ENCODE results near the gene C9. TPM values are rescaled to one million over a fixed set of nuclear protein-coding genes. Genes with fewer than 3 reads are reported as not detected.

Gene C9
- polyA plus RNA-seq, 2 of the 4 experiments (the other 2 are of a cell fraction), result 0.03 TPM; not detected in 1

DNA sequence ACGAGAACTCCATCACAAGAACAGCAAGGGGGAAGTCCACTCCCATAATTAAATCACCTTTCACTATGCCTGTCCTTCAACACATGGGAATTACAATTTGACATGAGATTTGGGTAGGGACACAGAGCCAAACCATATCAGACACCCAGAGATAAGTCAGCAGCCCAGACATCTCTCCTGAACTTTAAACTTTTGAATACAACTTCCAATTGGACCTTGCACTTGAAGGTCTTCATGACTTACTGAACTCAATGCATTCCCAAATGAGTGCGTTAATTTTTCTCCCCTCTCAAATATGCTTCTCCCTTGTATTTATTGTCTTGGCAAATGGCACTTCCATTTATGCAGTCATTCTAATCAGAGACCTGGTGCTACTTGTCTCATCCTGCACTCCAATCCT lies 12.1 kb downstream of the C9 start:
- TF ChIP-seq CBX8 (IDR thresholded peaks at IDR 0.05) (no peak), SREBF2 (IDR thresholded peaks at IDR 0.05) (no peak), CEBPB (IDR thresholded peaks at IDR 0.05) (no peak), TP53 (CRISPR knock-in tag; IDR thresholded peaks at IDR 0.05) (no peak), NR3C1 (IDR thresholded peaks at IDR 0.05) (no peak)
- TF ChIP-seq, protein P1, sequence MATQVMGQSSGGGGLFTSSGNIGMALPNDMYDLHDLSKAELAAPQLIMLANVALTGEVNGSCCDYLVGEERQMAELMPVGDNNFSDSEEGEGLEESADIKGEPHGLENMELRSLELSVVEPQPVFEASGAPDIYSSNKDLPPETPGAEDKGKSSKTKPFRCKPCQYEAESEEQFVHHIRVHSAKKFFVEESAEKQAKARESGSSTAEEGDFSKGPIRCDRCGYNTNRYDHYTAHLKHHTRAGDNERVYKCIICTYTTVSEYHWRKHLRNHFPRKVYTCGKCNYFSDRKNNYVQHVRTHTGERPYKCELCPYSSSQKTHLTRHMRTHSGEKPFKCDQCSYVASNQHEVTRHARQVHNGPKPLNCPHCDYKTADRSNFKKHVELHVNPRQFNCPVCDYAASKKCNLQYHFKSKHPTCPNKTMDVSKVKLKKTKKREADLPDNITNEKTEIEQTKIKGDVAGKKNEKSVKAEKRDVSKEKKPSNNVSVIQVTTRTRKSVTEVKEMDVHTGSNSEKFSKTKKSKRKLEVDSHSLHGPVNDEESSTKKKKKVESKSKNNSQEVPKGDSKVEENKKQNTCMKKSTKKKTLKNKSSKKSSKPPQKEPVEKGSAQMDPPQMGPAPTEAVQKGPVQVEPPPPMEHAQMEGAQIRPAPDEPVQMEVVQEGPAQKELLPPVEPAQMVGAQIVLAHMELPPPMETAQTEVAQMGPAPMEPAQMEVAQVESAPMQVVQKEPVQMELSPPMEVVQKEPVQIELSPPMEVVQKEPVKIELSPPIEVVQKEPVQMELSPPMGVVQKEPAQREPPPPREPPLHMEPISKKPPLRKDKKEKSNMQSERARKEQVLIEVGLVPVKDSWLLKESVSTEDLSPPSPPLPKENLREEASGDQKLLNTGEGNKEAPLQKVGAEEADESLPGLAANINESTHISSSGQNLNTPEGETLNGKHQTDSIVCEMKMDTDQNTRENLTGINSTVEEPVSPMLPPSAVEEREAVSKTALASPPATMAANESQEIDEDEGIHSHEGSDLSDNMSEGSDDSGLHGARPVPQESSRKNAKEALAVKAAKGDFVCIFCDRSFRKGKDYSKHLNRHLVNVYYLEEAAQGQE (IDR thresholded peaks at IDR 0.05), result no peak
- TF ChIP-seq, protein P2, sequence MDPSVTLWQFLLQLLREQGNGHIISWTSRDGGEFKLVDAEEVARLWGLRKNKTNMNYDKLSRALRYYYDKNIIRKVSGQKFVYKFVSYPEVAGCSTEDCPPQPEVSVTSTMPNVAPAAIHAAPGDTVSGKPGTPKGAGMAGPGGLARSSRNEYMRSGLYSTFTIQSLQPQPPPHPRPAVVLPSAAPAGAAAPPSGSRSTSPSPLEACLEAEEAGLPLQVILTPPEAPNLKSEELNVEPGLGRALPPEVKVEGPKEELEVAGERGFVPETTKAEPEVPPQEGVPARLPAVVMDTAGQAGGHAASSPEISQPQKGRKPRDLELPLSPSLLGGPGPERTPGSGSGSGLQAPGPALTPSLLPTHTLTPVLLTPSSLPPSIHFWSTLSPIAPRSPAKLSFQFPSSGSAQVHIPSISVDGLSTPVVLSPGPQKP (IDR thresholded peaks at IDR 0.05; ENCODE audit: low read depth, low read length), result no peak
- TF ChIP-seq, protein P3, sequence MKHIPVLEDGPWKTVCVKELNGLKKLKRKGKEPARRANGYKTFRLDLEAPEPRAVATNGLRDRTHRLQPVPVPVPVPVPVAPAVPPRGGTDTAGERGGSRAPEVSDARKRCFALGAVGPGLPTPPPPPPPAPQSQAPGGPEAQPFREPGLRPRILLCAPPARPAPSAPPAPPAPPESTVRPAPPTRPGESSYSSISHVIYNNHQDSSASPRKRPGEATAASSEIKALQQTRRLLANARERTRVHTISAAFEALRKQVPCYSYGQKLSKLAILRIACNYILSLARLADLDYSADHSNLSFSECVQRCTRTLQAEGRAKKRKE (CRISPR knock-in tag; IDR thresholded peaks at IDR 0.05; ENCODE audit: low read depth), result no peak
- no peak overlapping the region for H3K4me3 ChIP-seq
- H3K4me2 ChIP-seq, result no peak overlapping the region
- H3K9me3 ChIP-seq, result peaks cover 15% of the 10 kb centered on the region; the same call in 2 of the 3 replicates
- WGBS (ENCODE audit: missing lambda C conversion rate), result 50% methylated on average over 2 of the region's 2 CpGs
- no peaks in the 10 kb centered on the region for H3K4me1 ChIP-seq
- no peak overlapping the region for H3K27ac ChIP-seq
- FAIRE-seq (no peak), DNase-seq (ENCODE audit: low read depth in 1 of 2, low spot score in 1 of 2) (no peak), ATAC-seq (no peak)
- POLR2A ChIA-PET, result no interaction called here
- CTCF ChIA-PET, result interaction anchor here (0.6 to 1.3 kb wide), 2 partner anchors 24 to 668 kb away, joined by 3 read pairs; no protein-coding TSS in a partner anchor

DNA sequence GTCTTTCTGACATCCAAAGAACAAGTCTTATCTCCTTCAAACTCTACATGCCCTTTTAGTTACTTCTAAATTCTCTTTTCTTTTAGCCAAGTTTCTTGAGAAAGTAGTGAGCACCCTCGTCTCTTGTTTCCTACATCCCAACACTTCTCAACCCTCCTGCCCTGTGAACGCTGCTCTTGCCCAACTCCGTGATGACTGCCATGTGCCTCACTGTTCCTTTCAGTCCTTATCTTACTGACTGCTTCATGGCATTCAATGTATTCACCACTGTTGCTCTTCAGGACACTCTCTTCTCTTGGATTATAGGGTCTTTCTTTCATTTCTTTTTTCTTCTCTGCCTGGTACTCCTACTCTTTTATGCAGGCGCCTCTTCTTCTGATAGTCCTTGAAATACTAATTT lies 14.8 kb downstream of the C9 start:
- ChIA-PET CTCF (no interaction called here), POLR2A (no interaction called here)
- Histone ChIP-seq H3K27ac (no peak overlapping the region), H3K9me3 (peaks cover 15% of the 10 kb centered on the region; the same call in 2 of the 3 replicates), H3K4me1 (no peaks in the 10 kb centered on the region), H3K4me2 (no peak overlapping the region), H3K4me3 (no peak overlapping the region)
- TF ChIP-seq, protein P4, sequence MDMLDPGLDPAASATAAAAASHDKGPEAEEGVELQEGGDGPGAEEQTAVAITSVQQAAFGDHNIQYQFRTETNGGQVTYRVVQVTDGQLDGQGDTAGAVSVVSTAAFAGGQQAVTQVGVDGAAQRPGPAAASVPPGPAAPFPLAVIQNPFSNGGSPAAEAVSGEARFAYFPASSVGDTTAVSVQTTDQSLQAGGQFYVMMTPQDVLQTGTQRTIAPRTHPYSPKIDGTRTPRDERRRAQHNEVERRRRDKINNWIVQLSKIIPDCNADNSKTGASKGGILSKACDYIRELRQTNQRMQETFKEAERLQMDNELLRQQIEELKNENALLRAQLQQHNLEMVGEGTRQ (IDR thresholded peaks at IDR 0.05), result no peak
- TF ChIP-seq TFCP2L1 (CRISPR knock-in tag; IDR thresholded peaks at IDR 0.05) (no peak), RAD21 (conservative IDR thresholded peaks at IDR 0.05 in 1 of 2, IDR thresholded peaks at IDR 0.05 in 1 of 2) (no peak), MAZ (IDR thresholded peaks at IDR 0.05; ENCODE audit: borderline replicate concordance, low read depth, low read length) (no peak), ZNF302 (CRISPR knock-in tag; IDR thresholded peaks at IDR 0.05) (no peak), CHD2 (IDR thresholded peaks at IDR 0.05; ENCODE audit: low read length, partially characterized antibody) (no peak)
- TF ChIP-seq, protein P3 (CRISPR knock-in tag; IDR thresholded peaks at IDR 0.05; ENCODE audit: low read depth), result no peak
- FAIRE-seq (no peak), ATAC-seq (no peak), DNase-seq (ENCODE audit: low read depth in 1 of 2, low spot score in 1 of 2) (no peak)
- WGBS (ENCODE audit: missing lambda C conversion rate), result 40% methylated on average over 4 of the region's 4 CpGs

DNA sequence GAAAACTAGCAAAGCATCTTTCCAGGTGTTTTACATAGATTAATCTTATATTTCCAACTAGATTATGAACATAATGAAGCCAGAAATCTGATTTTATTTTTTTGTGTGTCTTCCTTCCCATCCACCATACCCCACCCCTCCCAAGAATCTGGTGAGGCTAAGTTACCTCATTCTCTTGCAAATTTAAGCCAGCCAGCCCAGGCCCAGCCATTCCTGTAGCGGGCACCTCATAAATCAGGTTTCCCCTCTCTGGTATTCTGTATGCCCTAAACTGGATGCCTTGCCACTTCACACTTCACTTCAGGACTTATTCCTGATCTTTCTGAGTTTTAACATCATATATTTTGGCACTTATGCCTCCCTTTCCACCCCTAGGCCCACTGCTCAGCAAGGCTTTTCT lies 21.8 kb downstream of the C9 start:
- CTCF ChIA-PET, result no interaction called here
- no peaks in the 10 kb centered on the region for H3K9me3 ChIP-seq
- FAIRE-seq (no peak), ATAC-seq (no peak), DNase-seq (ENCODE audit: low read depth in 1 of 2, low spot score in 1 of 2) (no peak)
- no peaks in the 10 kb centered on the region for H3K4me1 ChIP-seq
- POLR2A ChIA-PET, result no interaction called here
- H3K4me2 ChIP-seq, result no peak overlapping the region
- WGBS (ENCODE audit: missing lambda C conversion rate), result 93% methylated on average over 1 of the region's 1 CpG
- H3K27ac ChIP-seq, result no peak overlapping the region
- no peak overlapping the region for H3K4me3 ChIP-seq
- TF ChIP-seq CHD4 (IDR thresholded peaks at IDR 0.05; ENCODE audit: borderline replicate concordance) (no peak), ESRRA (IDR thresholded peaks at IDR 0.05; ENCODE audit: borderline replicate concordance, low read length) (no peak), FOSB (CRISPR knock-in tag; IDR thresholded peaks at IDR 0.05) (no peak), TFCP2L1 (CRISPR knock-in tag; IDR thresholded peaks at IDR 0.05) (no peak), RCOR1 (IDR thresholded peaks at IDR 0.05; ENCODE audit: low read depth, low read length) (no peak), RNF2 (IDR thresholded peaks at IDR 0.05; ENCODE audit: borderline replicate concordance, low read depth) (no peak), CBX8 (IDR thresholded peaks at IDR 0.05) (no peak), HEYL (CRISPR knock-in tag; IDR thresholded peaks at IDR 0.05) (no peak), ZFP36 (IDR thresholded peaks at IDR 0.05; ENCODE audit: borderline replicate concordance, partially characterized antibody) (no peak)
- TF ChIP-seq, protein P2 (IDR thresholded peaks at IDR 0.05; ENCODE audit: low read depth, low read length), result no peak
- TF ChIP-seq, protein P5, sequence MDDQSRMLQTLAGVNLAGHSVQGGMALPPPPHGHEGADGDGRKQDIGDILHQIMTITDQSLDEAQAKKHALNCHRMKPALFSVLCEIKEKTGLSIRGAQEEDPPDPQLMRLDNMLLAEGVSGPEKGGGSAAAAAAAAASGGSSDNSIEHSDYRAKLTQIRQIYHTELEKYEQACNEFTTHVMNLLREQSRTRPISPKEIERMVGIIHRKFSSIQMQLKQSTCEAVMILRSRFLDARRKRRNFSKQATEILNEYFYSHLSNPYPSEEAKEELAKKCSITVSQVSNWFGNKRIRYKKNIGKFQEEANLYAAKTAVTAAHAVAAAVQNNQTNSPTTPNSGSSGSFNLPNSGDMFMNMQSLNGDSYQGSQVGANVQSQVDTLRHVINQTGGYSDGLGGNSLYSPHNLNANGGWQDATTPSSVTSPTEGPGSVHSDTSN (IDR thresholded peaks at IDR 0.05), result no peak

Data from A549 (cell line).